Stimulated activated CD8-positive, alpha-beta memory T cell treated with anti-CD3 and anti-CD28 coated beads, Interleukin-7, amount 100 ng/mL, for 24 hours (primary cell): ENCODE results near the gene AKAP9.
"Not testable (repeated sequence)": the region's sequence is repeated elsewhere in the genome, so short reads cannot be mapped to it uniquely, and the experiment has no call there.

Experiments used
- DNase-seq: peaks from one replicate; pipeline ENCODE4 v3.0.0-alpha.2; 2020; ENCODE audit warnings: low read depth

The AKAP9 gene

DNA sequence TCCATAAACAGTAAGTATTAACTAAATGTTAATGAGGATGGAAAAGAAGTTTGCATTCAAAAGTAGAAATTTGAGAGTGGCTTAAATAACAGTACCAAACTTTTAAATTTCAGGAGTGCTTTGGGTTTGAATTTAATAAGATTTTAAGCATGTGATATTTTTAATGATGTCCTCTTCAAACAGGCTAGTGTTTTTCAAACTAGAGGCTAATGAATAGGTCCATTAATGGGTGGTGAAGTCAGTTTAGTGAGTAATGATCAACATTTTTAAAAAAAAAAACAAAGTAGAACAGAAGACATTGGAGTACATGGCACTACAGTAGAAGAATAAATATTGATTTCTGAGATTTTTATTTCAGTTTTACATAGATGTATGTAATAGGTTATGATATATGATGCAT, 72.9 kb downstream of the AKAP9 start:
- no peak for DNase-seq

DNA sequence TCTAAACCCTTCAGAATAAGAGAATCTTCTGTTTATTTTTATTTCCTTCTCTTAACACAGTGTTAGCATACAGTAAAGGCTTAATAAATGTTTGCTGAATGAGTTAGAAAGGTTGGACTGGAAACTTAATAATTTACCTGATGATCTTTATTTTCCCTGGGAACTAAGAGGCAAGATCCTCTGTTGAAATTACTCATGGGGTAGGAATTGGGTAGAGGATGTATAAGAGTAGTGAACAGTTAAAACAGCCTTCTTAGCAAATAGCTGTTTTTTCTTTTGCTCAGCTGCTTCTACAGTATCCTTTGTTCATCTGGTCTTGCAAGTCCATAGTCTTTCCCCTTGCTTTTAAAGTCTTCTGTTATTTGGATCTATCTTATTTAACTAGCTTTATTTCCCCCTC, 80.0 kb downstream of the AKAP9 start:
- no peak for DNase-seq

DNA sequence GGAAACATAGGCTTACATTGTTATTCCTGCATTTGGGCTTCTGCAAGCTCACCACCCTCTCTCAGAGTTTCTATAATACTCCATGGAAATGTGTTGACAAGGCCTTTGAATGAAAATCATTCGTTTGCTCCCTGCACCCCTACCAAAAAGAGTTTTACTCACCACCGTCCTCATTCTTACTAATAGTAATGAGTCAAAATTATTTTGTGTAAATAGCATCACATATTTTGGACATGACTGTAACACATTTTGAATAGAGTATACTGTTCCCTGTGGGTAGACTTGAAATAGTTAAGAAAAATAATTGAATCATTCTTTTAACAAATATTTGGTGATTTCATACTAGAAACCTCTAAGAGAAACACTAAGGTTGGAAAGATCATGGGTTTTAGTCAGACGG, 84.6 kb downstream of the AKAP9 start:
- no peak for DNase-seq

DNA sequence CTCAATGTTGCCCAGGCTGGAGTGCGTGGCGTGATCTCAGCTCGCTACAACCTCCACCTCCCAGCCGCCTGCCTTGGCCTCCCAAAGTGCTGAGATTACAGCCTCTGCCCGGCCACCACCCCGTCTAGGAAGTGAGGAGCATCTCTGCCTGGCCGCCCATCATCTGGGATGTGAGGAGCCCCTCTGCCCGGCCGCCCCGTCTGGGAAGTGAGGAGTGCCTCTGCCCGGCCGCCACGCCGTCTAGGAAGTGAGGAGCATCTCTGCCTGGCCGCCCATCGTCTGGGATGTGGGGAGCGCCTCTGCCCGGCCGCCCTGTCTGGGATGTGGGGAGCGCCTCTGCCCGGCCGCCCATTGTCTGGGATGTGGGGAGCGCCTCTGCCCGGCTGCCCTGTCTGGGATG, 86.0 kb downstream of the AKAP9 start:
- not testable (repeated sequence) for DNase-seq

DNA sequence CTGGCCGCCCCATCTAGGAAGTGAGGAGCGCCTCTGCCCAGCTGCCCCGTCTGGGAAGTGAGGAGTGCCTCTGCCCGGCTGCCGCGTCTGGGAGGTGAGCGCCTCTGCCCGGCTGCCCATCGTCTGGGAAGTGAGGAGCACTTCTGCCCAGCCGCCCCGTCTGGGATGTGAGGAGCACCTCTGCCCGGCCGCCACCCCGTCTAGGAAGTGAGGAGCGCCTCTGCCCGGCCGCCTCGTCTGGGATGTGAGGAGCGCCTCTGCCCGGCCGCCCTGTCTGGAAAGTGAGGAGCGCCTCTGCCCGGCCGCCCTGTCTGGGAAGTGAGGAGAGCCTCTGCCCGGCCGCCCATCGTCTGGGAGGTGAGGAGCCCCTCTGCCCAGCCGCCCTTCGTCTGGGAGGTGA, 86.5 kb downstream of the AKAP9 start:
- DNase-seq: not testable (repeated sequence)

DNA sequence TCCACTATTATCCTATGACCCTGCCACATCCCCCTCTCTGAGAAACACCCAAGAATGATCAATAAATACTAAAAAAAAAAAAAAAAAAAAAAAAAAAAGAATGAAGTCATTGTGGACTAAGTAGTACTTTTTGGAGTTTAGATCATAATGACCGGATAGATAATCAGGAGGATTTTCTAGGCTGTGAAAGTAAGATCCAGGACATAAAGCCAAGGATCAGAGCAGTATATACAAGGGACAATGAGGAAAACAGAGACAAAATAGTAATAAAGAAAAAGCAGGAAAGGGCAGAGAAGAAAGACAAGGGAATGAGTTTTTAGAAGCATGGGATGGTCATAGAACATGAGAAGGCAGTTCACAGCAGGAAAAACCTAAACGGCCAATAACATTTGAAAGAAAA, 87.6 kb downstream of the AKAP9 start:
- DNase-seq: no peak

DNA sequence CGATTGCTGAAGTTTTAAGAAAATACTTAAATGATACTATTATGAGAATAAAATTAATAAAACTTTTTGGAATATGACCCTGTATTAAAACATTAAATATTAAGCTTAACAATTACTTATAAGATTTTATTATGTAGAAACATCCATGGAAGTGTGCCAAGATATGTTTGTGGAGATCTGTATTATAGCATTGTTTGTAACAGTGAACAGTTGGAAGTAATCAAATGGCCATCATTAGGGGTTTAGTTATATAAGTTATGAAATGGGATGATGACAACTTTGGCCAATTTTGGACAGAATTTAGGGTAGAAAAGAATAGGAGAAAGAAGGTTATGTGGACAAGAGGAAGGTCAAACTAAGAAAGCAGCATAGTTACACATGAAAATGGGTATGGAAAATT, 88.0 kb downstream of the AKAP9 start:
- DNase-seq: no peak

DNA sequence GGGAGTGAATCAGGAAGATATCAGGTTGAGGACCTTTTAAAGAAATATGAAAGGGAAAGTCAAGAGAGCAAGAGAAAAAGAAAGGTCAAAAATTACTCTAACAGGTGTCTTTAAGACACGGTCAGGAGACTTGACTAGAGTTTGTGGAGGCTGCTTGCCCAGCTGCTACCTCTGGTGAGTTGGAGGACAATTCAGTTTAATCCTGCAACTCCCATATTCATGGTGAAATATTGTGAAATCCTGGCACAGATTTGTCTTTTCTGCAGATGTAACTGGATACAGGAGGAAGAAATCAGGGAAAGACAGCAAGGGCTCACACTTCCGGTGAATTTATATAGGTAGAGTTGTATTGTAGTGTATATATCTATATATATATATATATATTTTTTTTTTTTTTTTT, 93.5 kb downstream of the AKAP9 start:
- DNase-seq: no peak

DNA sequence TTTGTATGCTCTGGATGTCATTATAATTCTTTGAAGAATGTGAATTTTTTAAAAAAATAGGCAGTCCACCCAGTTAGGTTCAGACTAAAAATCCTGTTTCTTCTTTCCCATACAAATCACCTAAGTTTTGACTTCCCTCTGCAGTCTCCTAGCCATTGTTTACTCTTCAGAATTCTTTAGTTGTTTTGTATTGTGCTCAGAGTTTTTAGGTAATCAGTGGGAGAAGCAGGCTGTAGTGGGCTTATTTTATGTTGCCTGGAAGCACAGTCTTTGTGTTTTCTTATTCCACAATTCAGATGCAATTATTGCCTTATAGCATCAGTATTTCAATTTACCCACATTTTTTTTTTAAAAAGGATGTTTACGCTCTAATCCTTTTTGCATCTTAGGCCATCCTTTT, 94.9 kb downstream of the AKAP9 start:
- no peak for DNase-seq

DNA sequence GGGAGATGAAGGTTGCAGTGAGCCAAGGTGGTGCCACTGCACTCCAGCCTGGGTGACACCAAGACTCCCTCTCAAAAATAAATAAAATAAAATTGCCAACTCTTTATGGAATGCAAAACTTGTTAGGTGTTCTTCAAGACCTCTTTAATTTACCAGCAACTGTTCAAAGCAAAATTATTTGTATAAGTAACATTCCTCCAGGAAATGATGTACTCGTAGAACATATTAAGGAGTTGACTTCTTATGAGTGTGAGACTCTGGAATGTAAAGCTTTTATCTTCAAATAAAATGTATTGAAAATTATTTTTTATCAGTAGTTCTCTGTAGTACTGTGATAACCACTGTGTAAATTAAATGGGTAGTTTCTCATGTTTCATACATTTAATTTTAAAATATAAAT, 99.2 kb downstream of the AKAP9 start:
- no peak for DNase-seq

DNA sequence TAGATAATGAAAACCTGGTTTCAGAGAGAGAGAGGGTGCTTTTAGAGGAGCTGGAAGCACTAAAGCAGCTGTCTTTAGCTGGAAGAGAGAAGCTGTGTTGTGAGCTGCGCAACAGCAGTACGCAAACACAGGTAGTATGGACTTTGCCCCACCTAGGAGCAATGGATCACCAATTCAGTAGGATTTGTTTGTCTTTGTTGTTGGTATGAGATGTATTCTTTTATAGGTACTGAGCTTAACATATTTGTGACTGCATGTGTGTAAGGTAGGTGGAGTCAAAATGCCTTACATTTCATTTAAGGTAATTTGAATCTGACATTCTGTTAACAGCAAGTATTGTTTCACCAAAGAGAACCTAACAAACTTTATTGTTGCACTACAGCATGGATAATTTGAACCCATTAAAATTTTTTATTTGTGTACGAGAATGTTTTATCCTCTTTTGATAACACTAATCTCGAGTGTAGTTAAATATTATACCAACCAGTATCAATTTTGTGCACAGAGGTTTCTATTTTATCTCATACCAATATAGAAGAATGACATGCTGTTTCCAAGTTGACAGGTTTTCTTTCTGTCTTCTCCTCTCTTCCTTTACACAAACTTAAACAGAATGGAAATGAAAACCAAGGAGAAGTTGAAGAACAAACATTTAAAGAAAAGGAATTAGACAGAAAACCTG, 101.5 kb downstream of the AKAP9 start:
- DNase-seq: no peak

DNA sequence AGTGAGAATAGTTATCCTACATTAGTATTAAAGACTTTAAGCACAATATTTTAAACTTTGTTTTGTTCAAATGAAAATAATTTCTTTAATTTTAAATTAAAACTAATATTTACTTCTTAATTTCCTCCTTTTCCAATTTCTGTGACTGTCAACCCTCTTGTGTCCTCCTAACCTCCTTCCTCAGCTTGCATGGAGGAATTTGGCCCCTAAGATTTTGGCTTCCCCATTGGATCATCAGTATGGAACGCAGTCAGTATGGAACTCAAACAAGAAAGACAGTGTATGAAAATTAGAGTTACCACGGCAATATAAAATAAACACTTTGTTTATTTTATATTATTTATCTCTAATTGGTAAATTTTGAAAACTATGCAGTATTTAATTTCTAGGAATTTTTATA, 102.4 kb downstream of the AKAP9 start:
- DNase-seq: no peak

DNA sequence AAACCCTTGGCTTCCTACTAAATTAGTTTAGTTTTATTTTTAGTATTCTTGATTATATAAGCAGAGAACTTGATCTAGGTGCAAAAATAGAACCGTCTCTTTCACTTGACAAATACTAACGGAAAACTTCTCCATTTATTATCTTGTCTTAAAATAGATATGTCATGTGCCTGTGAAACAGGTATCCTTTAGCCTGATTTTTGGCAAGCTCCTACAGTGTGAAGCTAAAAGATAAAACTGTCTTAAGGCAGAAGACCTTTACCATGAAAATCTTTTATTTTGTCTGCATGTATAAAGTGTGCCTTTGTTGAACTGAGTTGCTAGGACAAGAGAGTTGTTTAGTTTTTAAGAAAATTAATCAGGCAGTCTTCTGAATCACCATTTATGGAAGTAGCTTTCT, 103.0 kb downstream of the AKAP9 start:
- DNase-seq: no peak

DNA sequence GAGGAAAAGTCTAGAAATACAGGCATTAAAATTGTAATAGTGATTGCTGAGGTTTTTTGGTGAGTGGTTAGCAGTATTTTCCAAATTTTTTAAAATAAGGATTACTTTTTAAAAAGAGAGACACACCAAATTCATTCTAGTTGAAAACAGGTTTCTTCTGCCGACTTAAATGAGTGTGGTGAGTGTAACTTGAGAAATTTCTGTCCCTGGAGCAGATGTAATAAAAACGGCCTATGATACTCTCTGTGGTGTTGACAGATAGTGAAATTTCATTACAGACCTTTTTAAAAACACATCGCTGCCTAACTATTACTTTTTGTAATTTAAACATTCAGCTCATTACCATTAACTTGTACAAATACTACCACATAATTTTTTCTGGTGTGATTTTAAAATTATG, 103.5 kb downstream of the AKAP9 start:
- no peak for DNase-seq

DNA sequence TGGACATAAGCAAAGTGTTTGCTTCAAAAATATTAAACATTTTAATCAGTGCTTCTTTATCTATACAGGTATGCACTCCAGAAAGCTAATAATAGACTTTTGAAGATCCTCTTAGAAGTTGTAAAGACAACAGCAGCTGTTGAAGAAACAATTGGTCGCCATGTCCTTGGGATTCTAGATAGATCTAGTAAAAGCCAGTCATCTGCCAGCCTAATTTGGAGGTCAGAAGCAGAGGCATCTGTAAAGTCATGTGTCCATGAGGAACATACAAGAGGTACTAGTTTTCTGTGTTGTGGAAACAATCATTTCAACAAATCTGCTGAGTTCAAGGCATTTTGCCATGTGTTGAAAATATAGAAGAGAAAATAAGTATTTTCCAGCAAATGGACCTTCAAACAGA, 104.3 kb downstream of the AKAP9 start:
- no peak for DNase-seq

DNA sequence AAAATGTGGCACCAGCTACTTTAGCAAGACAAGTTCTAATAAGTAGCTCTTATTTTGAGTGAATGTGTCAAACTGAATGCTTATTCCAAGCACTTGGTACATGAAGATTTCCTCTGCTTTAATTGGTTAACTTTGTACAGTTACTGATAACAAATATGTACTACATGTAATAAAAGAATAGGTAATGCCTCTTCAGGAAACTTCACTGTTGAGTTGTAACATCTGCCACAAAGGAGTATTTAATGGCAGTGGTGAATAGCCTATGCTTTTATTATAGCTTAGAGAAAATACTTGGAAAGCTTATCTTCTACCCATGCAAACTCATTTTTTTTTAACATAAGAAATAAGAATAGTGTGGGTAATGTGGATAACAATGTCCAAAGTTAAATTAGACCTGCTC, 111.0 kb downstream of the AKAP9 start:
- no peak for DNase-seq

DNA sequence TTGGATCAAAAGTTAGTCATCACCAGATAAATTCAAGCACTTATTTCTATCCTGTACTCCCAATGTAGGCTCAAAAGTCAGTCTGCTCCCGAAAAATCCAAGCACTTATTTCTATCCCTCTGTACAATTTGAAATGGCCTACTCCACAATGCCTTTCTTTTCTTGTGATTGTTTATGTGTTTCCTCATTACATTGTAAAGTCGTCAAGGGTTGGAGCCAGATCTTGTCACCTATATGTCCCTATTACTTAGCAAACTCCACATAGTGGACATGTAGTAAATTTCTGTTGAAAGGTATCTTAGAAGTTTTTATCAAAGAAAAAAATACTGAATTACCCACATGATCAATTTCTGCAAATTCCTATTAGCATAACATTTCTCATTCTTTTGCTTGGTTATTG, 111.5 kb downstream of the AKAP9 start:
- no peak for DNase-seq

DNA sequence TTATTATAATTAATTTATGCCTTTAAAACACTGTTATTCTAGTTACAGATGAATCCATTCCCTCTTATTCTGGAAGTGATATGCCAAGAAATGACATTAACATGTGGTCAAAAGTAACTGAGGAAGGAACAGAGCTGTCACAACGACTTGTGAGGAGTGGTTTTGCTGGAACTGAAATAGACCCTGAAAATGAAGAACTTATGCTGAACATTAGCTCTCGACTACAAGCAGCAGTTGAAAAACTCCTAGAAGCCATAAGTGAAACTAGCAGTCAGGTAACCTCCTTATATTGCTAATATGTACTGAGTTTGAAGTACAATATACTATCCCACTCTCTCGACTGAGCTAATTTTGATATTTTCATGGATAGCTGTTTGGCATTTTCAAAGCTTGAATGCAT, 112.0 kb downstream of the AKAP9 start:
- DNase-seq: no peak

DNA sequence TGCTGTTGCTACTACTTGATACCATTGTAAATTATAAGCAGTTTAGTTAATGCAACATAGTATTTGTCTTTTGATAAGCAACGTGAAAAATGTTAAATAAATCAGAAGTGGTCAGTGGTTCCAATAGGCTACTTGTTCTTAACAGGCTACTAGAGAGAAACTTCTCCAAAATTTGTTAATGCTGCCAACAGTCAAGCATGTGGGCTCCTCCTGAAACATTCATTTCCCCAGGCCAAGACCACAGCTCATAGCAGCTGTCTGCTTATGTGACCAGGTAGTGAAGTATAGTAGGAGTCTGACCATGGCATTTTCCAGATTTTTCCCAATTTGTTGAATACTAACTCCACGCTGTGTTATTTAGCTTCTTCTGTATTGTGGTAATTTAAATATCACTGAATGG, 112.7 kb downstream of the AKAP9 start:
- DNase-seq: no peak

DNA sequence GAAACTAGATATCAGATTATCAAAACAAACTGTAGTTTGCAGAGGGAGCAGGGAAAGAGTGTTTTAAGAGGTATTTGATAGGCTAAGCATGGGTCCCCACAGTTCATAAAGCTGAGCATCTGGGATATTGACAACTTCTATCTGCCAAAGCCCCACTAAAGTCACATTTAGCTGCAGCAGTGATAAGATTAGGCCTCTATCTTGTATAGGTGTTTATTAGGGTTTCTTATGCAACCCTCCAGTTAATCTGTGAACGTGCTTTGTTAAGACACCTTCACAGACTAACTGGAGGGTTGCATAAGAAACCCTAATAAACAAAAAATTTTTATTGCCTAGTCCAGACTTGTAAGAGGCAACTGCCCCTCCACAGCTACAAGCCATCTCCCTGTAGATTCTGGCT, 115.6 kb downstream of the AKAP9 start:
- no peak for DNase-seq

DNA sequence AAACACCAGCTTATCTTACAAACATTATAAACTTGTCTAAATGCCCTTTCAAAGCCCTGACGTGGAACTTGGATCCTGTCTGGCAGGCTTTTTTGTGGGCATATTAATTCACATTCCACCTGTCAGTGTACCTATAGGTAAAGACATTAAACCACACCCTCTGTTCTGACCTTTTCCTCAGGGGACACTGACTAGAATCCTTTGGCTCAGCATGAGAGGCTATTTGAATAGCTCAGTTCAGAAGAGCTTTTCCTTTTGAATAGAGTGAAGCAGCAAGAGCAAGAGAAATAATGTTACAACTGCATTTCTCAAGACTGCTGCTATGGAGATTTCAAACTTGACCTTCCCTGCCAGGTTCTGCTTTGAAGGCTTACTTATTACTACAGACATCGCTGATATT, 116.7 kb downstream of the AKAP9 start:
- DNase-seq: no peak

DNA sequence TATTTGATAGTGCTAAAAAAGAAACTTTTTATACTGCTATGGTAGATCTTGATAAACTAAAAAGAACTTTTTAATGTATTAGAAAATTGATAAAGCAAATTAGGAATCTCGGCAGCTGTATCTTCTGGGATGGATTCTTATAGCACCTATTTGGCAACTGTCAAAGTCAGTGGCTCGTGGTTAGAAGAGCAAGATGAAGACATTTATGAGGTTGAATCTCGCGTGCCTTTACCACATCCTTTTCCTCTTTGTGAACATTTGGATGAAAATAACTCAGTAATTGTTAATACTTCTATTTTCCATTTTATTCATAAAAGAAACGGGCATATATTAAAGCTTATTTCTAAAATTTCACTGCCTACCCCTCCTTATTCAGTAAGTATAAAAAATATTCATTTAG, 117.4 kb downstream of the AKAP9 start:
- no peak for DNase-seq

DNA sequence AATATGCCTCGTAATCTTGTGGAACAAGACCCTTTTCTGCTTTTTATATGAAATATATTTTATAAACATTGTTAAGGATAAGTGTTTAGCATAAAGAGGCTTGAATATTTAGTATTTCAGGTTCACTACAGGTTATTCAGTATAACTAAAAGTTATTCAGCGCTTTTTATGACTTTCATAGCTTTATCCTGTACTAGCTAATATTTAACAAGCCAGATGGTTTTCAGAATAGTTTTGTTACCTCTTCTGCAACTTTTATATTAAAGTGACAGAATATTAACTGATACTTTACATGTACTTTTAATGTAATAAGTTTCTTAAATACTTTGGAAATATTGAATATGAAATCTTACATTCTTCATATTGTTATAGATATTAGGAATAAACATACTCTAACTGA, 118.2 kb downstream of the AKAP9 start:
- no peak for DNase-seq

DNA sequence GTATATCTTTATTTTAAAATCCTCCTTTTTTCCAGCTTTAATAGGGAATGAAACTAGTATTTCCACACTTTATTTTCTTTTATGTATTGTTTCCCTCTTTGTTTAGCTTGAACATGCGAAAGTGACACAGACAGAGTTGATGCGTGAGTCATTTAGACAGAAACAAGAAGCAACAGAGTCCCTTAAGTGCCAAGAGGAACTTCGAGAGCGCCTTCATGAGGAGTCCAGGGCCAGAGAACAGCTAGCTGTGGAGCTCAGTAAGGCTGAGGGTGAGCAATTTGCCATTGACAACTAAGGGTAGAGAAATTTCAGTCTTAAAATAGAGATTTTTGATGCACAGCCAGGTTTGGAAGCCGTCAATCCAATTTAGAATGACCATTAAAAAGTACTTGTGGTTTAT, 120.5 kb downstream of the AKAP9 start:
- DNase-seq: no peak
